ENCODE results near the gene PHLDB2. TPM values are rescaled to one million over a fixed set of nuclear protein-coding genes. Genes with fewer than 3 reads are reported as not detected.

PHLDB2 gene
- total RNA-seq, 2 experiments from 2014 or later, result 0.61 to 2.1 TPM

DNA sequence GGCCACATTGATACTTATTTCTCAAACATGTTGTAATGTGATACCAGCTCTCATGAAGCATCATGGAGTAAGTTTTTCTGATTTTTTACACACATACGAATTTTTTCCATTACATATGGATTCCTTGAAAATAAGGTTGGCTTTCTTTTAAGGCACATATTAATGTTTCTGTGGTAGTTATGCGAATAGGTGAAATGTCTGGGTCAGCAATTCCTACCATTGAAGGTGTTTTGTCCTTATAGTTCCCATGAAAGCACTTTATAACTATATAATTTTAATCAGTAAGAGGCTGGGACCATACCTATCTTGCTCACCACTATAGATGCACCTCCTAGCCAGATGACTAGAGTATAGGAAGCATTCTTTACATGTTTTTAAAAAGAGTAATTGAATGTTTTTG, 33.0 kb downstream of the PHLDB2 start:
- intact Hi-C loops (cut with micrococcal nuclease; ENCODE audit: unreplicated experiment), result no loop called here
- Histone ChIP-seq H3K9me3 (ENCODE audit: low read length) (no peaks in the 10 kb centered on the region), H4K20me1 (ENCODE audit: insufficient read depth, low read length) (no peaks in the 10 kb centered on the region), H3K9me2 (ENCODE audit: insufficient read depth, low read length) (no peaks in the 10 kb centered on the region), H3K4me2 (ENCODE audit: low read length) (no peak overlapping the region), H3K4me1 (ENCODE audit: insufficient read depth, low read length, poor library complexity, severe bottlenecking) (no peaks in the 10 kb centered on the region), H3K4me3 (ENCODE audit: low read depth, low read length, poor library complexity, severe bottlenecking) (no peak overlapping the region), H2AFZ (ENCODE audit: low read length) (no peak overlapping the region), H3K36me3 (ENCODE audit: insufficient read depth, low read length) (no peaks in the 10 kb centered on the region), H3K27ac (ENCODE audit: low read depth, low read length, poor library complexity, severe bottlenecking) (no peak overlapping the region), H3K79me2 (ENCODE audit: insufficient read depth, low read depth, low read length) (no peaks in the 10 kb centered on the region)
- TF ChIP-seq EZH2phosphoT487 (IDR thresholded peaks at IDR 0.05; ENCODE audit: borderline replicate concordance, low read depth, low read length) (no peak), CTCF (conservative IDR thresholded peaks at IDR 0.05; ENCODE audit: low read length) (no peak)
- ChIA-PET CTCF (ENCODE audit: unreplicated experiment) (no interaction called here), POLR2A (no interaction called here)
- no peak for DNase-seq (ENCODE audit: low spot score)
- no TSS peak for BruUV-seq (replicated peaks)

GRCh38 chr3:111895071-111895470, 36.0 kb downstream of the PHLDB2 start:
- H3K9me2 ChIP-seq (ENCODE audit: insufficient read depth, low read length), result no peaks in the 10 kb centered on the region
- H3K4me1 ChIP-seq (ENCODE audit: insufficient read depth, low read length, poor library complexity, severe bottlenecking), result no peaks in the 10 kb centered on the region
- intact Hi-C loops (cut with micrococcal nuclease; ENCODE audit: unreplicated experiment), result no loop called here
- no peak overlapping the region for H3K27ac ChIP-seq (ENCODE audit: low read depth, low read length, poor library complexity, severe bottlenecking)
- TF ChIP-seq EZH2phosphoT487 (IDR thresholded peaks at IDR 0.05; ENCODE audit: borderline replicate concordance, low read depth, low read length) (no peak), CTCF (conservative IDR thresholded peaks at IDR 0.05; ENCODE audit: low read length) (peak; percentile 53)
- H3K4me3 ChIP-seq (ENCODE audit: low read depth, low read length, poor library complexity, severe bottlenecking), result no peak overlapping the region
- H3K79me2 ChIP-seq (ENCODE audit: insufficient read depth, low read depth, low read length), result no peaks in the 10 kb centered on the region
- no peak overlapping the region for H3K4me2 ChIP-seq (ENCODE audit: low read length)
- no peak overlapping the region for H2AFZ ChIP-seq (ENCODE audit: low read length)
- no peaks in the 10 kb centered on the region for H3K36me3 ChIP-seq (ENCODE audit: insufficient read depth, low read length)
- CTCF ChIA-PET (ENCODE audit: unreplicated experiment), result no interaction called here
- H4K20me1 ChIP-seq (ENCODE audit: insufficient read depth, low read length), result no peaks in the 10 kb centered on the region
- POLR2A ChIA-PET, result no interaction called here
- peak; percentile 14 for DNase-seq (ENCODE audit: low spot score)
- H3K9me3 ChIP-seq (ENCODE audit: low read length), result no peaks in the 10 kb centered on the region
- no TSS peak for BruUV-seq (replicated peaks)

- no peaks in the 10 kb centered on the region for H3K79me2 ChIP-seq (ENCODE audit: insufficient read depth, low read depth, low read length)
- no peak overlapping the region for H3K27ac ChIP-seq (ENCODE audit: low read depth, low read length, poor library complexity, severe bottlenecking)
- BruUV-seq (replicated peaks), result no TSS peak
- intact Hi-C loops (cut with micrococcal nuclease; ENCODE audit: unreplicated experiment), result no loop called here
- ChIA-PET CTCF (ENCODE audit: unreplicated experiment) (no interaction called here), POLR2A (interaction anchor here (1.3 kb wide), 1 partner anchor 14 kb away, joined by 4 read pairs; no protein-coding TSS in a partner anchor)
- no peaks in the 10 kb centered on the region for H3K36me3 ChIP-seq (ENCODE audit: insufficient read depth, low read length)
- no peaks in the 10 kb centered on the region for H3K9me2 ChIP-seq (ENCODE audit: insufficient read depth, low read length)
- H3K9me3 ChIP-seq (ENCODE audit: low read length), result no peaks in the 10 kb centered on the region
- no peaks in the 10 kb centered on the region for H3K4me1 ChIP-seq (ENCODE audit: insufficient read depth, low read length, poor library complexity, severe bottlenecking)
- no peaks in the 10 kb centered on the region for H4K20me1 ChIP-seq (ENCODE audit: insufficient read depth, low read length)
- H2AFZ ChIP-seq (ENCODE audit: low read length), result no peak overlapping the region
- TF ChIP-seq EZH2phosphoT487 (IDR thresholded peaks at IDR 0.05; ENCODE audit: borderline replicate concordance, low read depth, low read length), result no peak
- no peak for TF ChIP-seq CTCF (conservative IDR thresholded peaks at IDR 0.05; ENCODE audit: low read length)
- no peak for DNase-seq (ENCODE audit: low spot score)
- H3K4me3 ChIP-seq (ENCODE audit: low read depth, low read length, poor library complexity, severe bottlenecking), result no peak overlapping the region
- H3K4me2 ChIP-seq (ENCODE audit: low read length), result no peak overlapping the region
Observed at GRCh38 chr3:111899966-111900365, 40.9 kb downstream of the PHLDB2 start.

All from OCI-LY7 (cell line).